HG02970 (cell line): ENCODE results near the gene SCAP.
A peak's percentile ranks its signal among the peaks of the same experiment; 100 is the strongest.
"Not testable (repeated sequence)": the region's sequence is repeated elsewhere in the genome, so short reads cannot be mapped to it uniquely, and the experiment has no call there.

ENCODE experiments used
- ATAC-seq: cut with Tn5 transposase; IDR thresholded peaks from one replicate; pipeline ENCODE4 v1.9.1; 2021; ENCODE audit warnings: mild to moderate bottlenecking, moderate library complexity, moderate number of reproducible peaks; ENCODE audit not compliant: unreplicated experiment, low FRiP score

The SCAP gene

DNA sequence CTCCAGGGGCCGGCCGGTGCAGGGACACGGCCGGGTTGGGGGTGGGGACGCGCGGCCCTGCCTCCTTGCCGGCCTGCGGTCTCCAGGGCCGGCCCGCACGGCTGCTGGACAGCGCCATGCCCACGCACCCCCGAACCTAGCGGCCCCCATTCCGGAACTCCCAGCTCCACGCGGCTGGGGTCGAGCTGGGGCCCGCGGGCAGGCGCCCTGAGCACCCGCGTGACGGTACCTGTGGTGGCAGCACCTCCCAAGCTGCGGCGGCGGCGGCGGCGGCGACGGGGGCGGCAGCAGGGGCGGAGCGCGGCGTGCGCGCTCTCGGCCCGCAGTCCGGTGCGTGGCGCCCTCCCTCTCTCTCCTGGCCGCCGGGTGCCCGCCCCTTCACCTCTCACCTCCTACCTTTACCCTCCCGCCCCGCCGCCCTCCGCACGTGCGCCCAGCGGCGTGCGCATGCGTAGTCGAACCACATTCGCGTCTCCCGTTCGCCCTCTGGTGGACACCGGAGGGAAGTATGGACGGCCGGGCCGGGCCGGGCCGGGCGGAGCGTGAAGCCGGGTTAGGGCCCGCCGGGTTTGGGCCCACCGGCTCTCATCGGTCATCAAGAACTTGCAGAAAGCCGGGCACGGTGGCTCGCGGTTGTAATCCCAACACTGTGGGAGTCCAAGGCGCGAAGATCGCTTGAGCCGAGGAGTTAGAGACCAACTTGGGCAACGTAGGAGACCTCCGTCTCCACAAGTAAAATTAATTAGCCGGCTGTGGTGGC, at the start of gene SCAP:
SCAP (minus strand) TSS at position 372 of the 760 bp plus-strand sequence. CDS start 32,948 bp downstream, outside the sequence.
- peak; percentile 94 for ATAC-seq

- ATAC-seq, result no peak
Measured at GRCh38 chr3:47523310-47524073, 47.8 kb upstream of the SCAP start.

GRCh38 chr3:47522082-47522987, 46.6 kb upstream of the SCAP start:
- ATAC-seq, result no peak

GRCh38 chr3:47520756-47521155, 45.0 kb upstream of the SCAP start:
- ATAC-seq, result no peak

DNA sequence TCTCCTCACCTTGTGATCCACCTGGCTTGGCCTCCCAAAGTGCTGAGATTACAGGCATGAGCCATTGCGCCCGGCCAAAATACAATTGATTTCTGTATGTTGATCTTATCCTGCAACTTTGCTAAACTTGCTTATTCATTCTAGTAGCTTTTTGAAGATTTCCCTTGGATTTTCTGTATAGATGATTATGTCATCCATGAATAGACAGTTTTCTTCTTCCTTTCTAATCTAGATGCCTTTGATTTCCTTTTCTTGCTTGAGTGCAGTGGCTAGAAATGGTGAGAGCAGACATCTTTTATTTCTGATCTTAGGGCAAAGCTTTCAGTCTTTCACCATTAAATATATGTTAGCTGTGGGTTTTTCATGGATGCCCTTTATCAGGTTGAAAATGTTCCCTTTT, 42.2 kb upstream of the SCAP start:
- ATAC-seq, result no peak

DNA sequence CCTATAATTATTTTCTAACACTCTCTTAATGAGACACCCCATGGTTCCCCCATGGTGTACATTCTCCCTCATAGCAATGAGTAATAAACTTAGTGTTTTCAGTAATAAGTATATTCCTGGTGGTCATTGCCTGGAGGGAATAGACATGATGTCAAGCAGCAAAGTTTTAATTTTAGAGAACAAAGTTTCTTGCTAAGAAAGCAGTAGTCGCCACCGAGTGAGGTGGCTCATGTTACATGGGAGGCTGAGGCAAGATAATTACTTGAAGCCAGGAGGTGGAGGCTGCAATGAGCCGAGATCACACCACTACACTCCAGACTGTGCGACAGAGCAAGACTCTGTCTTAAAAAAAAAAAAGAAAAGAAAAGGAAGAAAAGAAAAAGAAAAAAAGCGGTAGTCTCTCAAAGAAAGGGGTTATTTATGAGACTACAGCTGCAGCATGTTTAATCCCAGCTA, 40.2 kb upstream of the SCAP start:
- ATAC-seq, result no peak

DNA sequence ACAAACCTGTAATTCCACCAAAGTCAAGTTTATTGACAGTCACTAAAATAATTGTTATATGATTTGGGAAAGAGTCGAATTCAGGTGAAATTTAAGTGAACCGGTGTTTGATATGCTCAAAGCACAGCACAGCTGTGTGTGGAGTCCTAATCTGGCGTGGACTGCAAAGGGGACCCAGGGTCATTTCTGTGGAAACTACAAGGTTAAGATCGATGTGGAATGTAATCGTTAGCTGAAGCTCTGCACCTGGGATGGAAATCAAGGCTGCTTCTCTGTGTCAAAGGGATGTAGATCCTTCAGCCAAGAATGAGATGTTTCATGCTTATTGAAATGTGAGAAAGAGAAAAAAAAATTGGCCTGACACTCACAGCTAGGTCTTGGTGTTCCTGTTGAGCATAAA, 39.4 kb upstream of the SCAP start:
- no peak for ATAC-seq

DNA sequence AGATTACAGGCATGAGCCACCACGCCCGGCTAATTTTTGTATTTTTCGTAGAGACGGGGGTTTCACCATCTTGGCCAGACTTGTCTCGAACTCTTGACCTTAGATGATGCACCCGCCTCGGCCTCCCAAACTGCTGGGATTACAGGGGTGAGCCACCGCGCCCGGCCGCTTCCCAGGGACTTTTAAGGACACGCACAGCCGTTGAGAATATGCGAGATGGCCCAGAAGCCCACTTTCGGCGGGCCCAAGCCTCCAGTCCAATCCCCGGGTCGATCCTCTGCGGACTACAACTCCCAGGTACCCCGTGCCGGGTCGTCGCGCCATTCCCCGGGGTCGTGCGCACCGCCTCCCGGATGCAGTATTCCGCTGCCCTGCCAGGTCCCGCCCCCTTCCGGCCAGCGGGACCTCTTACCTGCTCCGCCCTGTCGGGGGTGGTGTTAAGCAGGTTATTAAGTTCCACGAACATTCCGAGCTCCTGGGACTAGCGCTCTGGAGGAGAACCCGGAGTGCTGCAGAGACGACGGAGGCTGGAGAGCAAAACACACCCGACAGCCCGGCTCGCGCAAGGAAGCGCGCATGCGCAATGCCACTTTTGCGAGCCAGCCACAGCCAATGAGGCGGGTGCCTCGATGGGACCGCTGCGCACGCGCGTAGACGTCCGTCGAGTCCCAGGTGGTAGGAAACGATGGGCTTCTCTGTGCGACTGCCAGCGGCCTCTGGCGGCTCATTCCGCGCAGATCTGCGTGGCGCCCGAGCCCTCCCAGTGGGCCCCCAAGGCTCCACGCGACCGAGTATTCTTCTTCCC, 37.6 kb upstream of the SCAP start, which contains the start of gene ELP6:
ELP6 (minus strand) TSS at position 588 of the 805 bp plus-strand sequence; CDS start at position 466, 122 bp downstream.
- ATAC-seq, result peak; percentile 97

DNA sequence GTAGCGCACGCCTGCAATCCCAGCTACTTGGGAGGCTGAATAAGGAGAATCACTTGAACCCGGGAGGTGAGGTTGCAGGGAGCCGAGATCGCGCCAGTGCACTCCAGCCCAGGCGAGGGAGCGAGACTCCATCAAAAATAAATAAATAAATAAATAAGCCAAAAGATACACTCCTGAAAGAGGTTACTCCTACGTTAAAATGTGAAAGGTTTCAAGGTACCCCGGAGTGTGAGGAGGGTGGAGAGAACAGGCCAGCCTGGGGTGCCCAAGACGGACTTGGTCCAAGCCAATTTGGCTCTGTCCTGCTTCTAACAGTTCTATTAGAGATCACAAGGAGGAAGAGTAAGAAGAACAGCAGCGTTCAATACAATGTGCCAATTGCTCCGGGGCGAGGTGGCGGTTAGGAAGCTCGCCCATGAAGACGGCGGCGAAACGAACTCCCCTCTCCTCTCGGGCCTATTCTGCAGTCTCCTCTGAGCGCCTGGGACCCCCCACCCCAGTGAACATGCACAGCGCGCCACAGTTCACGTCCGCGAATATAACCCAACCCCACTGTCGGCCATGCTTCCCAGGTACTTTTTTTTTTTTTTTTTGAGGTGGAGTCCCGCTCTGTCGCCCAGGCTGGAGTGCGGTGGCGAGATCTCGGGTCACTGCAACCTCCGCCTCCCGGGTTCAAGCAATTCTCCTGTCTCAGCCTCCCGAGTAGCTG, 36.8 kb upstream of the SCAP start:
- no peak for ATAC-seq

DNA sequence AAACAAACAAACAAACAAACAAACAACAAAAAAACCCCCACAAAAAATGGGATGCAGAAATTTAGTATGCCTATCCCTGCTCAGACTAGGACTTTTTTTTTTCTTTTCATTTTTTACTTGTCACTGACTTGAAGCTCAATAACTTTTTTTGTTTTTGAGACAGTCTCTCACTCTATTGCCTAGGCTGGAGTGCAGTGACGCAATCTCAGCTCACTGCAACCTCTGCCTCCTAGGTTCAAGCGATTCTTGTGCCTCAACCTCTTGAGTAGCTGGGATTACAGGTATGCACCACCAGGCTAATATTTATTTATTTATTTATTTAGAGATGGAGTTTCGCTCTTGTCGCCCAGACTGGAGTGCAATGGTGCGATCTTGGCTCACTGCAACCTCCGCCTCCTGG, 29.5 kb upstream of the SCAP start:
- not testable (repeated sequence) for ATAC-seq

DNA sequence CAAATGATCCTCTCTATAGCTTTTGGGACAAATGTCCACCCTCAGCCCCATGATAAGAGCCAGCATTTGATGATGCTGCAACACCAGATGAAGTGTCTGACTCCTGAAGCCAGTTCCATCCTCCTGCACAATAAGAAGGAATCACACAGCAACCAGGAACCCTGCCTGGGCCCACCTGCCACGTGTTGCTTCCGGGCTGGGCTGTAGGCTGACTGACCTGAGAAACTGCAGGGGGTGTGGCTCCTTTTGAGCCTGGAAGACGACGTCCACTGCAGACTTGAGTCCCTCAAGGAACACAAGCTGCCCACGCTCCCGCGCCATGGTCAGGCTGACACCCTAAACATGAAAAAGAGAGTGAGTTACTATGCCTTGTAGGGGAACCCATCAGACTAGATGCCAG, 28.4 kb upstream of the SCAP start:
- no peak for ATAC-seq

GRCh38 chr3:47503033-47503432, 27.3 kb upstream of the SCAP start:
- no peak for ATAC-seq

GRCh38 chr3:47496892-47497291, 21.2 kb upstream of the SCAP start:
- no peak for ATAC-seq

DNA sequence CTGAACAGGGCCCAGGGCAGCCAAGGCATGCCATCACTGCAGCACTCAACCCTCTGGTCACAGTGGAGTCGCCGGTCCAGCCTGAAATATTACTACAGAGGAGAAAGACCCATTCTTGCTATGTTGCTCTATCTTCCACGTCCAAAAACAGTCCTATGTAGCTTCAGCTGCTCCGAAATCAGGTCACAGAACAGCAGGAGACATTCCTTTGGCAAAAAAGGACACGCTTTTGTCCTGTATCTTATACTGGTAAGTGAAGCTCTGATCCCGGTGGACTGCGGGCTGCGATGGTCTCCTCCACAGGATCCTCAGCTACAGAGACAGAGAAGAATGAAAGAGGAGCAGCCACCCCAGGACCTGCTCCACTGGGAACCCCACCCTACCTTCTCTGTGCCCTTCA, 20.1 kb upstream of the SCAP start:
- ATAC-seq, result no peak

- ATAC-seq, result no peak
Measured at GRCh38 chr3:47495111-47495510, 19.4 kb upstream of the SCAP start.

DNA sequence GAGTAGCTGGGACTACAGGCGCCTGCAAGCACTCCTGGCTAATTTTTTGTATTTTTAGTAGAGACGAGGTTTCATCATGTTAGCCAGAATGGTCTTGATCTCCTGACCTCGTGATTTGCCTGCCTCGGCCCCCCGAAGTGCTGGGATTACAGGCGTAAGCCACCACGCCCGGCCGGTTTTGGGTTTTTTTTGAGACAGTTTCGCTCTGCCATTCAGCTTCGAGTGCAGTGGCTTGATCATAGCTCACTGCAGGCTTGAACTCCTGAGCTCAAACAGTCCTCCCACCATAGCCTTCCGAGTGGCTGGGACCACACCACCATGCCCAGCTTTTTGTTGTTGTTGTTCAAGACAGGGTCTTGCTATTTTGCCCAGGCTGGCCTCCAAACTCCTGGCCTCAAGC, 16.0 kb upstream of the SCAP start:
- no peak for ATAC-seq

DNA sequence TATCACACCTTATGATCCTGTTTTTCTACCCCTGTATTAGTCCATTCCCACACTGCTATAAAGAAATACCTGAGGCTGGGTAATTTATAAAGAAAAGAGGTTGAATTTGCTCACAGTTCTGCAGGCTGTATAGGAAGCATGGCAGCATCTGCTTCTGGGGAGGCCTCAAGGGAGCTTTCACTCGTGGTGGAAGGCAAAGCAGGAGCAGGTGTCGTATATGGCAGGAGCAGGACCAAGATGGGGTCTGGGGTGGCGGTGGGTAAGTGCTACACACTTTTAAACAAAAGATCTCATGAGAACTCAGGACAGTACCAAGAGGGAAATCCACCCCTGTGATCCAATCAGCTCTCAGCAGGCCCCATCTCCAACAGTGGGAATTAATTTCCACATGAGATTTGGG, 15.4 kb upstream of the SCAP start:
- no peak for ATAC-seq

- no peak for ATAC-seq
Measured at GRCh38 chr3:47487265-47487664, 11.5 kb upstream of the SCAP start.

DNA sequence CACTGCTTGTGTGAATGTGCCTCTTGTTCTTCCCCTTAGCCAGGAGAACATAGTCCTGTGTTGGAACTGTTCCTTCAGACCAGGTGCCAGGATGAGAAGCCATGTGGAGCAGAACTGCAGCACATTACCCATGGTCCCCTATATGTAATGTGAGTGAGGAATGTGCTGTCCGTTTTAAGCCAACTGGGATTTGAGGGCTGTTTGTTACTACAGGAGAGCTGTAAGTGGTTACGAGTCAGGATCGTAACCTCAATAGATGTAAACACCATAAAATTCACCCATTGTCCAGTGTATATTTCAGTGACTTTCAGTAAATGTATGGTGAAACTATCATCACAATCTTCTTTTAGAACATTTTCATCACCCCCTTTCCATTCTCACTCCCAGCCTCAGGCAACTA, 10.1 kb upstream of the SCAP start:
- ATAC-seq, result no peak
